A673 (cell line): Measurements from ENCODE around the gene ERP27.

Experiments
- EZH2 ChIP-seq: fragments of 200-600 bp; sonication (generic); IDR thresholded peaks from 2 replicates; pipeline ENCODE4 v1.6.1; 2017; ENCODE audit warnings: borderline replicate concordance, low read depth, mild to moderate bottlenecking, mixed read lengths, antibody characterized with exemption, low read length; ENCODE audit not compliant: poor library complexity, severe bottlenecking
- TF ChIP-seq, protein P1 (sequence below): fragments of 300-800, 200-600 bp; sonication (generic); conservative IDR thresholded peaks from 2 replicates; pipeline ENCODE4 v1.5.1; 2017; ENCODE audit warnings: low read depth, mild to moderate bottlenecking, antibody characterized with exemption, low read length, moderate library complexity, mixed read lengths

DNA sequence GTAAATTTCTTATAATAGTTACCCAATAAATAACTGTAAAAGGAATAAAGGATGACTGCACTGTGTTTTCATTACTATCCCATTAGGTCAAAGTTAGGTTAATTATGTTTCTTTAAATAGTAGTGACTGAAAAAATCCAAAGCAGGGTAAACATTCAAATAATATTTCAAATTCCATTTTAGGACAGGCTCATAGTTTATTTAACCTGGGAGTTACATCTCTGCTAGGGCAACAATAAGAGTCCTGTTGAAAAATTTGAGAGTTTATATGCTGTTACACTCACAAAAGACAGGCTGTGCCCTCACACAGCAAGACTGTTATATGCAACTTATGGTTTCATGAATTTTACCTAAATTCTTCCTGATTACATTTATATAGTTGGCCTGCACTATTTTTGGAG is 8.0 kb downstream of the ERP27 start:
- TF ChIP-seq EZH2: no peak
- TF ChIP-seq, protein P1, sequence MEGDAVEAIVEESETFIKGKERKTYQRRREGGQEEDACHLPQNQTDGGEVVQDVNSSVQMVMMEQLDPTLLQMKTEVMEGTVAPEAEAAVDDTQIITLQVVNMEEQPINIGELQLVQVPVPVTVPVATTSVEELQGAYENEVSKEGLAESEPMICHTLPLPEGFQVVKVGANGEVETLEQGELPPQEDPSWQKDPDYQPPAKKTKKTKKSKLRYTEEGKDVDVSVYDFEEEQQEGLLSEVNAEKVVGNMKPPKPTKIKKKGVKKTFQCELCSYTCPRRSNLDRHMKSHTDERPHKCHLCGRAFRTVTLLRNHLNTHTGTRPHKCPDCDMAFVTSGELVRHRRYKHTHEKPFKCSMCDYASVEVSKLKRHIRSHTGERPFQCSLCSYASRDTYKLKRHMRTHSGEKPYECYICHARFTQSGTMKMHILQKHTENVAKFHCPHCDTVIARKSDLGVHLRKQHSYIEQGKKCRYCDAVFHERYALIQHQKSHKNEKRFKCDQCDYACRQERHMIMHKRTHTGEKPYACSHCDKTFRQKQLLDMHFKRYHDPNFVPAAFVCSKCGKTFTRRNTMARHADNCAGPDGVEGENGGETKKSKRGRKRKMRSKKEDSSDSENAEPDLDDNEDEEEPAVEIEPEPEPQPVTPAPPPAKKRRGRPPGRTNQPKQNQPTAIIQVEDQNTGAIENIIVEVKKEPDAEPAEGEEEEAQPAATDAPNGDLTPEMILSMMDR: no peak
